NB4 (cell line): Measurements from ENCODE around the gene SCAF4.

Source experiments
- DNase-seq: peaks from one replicate; pipeline ENCODE4 v3.0.0; 2010; ENCODE audit warnings: low read depth
- H3K4me3 ChIP-seq: one replicate; pipeline ENCODE4 v1.5.1; 2011; ENCODE audit warnings: mild to moderate bottlenecking, low read depth, low read length, moderate library complexity
- MAX ChIP-seq: IDR thresholded peaks from 2 replicates; pipeline ENCODE4 v1.6.1; 2011; ENCODE audit warnings: low read depth, low read length
- MYC ChIP-seq: IDR thresholded peaks from 2 replicates; pipeline ENCODE4 v1.6.1; 2011; ENCODE audit warnings: low read depth, low read length
- POLR2A ChIP-seq: IDR thresholded peaks from 2 replicates; pipeline ENCODE4 v1.6.1; 2011; ENCODE audit warnings: mild to moderate bottlenecking; ENCODE audit not compliant: insufficient read length; ENCODE audit errors: extremely low read depth
- TF ChIP-seq, protein P1 (sequence below): IDR thresholded peaks from one replicate; pipeline ENCODE4 v1.5.1; 2012; ENCODE audit warnings: low read depth, low read length

The SCAF4 gene

GRCh38 chr21:31629972-31630711 is 101.8 kb downstream of the SCAF4 start:
- no peak overlapping the region for H3K4me3 ChIP-seq
- no peak for TF ChIP-seq MYC
- no peak for TF ChIP-seq MAX
- TF ChIP-seq, protein P1, sequence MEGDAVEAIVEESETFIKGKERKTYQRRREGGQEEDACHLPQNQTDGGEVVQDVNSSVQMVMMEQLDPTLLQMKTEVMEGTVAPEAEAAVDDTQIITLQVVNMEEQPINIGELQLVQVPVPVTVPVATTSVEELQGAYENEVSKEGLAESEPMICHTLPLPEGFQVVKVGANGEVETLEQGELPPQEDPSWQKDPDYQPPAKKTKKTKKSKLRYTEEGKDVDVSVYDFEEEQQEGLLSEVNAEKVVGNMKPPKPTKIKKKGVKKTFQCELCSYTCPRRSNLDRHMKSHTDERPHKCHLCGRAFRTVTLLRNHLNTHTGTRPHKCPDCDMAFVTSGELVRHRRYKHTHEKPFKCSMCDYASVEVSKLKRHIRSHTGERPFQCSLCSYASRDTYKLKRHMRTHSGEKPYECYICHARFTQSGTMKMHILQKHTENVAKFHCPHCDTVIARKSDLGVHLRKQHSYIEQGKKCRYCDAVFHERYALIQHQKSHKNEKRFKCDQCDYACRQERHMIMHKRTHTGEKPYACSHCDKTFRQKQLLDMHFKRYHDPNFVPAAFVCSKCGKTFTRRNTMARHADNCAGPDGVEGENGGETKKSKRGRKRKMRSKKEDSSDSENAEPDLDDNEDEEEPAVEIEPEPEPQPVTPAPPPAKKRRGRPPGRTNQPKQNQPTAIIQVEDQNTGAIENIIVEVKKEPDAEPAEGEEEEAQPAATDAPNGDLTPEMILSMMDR = no peak
- TF ChIP-seq POLR2A = no peak
- DNase-seq = no peak

- DNase-seq = no peak
- TF ChIP-seq POLR2A (no peak), MYC (no peak), MAX (no peak)
- TF ChIP-seq, protein P1 = no peak
- no peak overlapping the region for H3K4me3 ChIP-seq
These were observed 106.9 kb downstream of the SCAF4 start for GRCh38 chr21:31624961-31625491.

DNA sequence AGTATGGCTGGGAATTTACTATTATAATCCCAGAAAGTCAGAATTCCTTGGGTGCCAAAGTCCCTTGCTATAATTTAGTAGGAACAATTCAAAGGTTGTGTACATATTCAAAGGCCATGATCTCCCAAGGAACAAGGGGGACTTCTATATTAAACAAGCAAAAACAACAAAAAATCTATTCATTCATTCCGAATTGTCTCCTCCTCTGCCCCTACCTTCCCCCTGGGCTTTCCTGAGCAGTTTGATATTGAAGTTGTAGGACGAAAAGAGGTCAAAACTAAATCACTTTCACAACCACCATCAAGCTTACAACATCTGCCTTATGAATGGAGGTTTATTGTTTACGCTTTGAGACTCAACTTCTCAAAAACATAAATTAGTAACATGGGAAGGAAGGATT is 107.7 kb downstream of the SCAF4 start:
- no peak overlapping the region for H3K4me3 ChIP-seq
- TF ChIP-seq, protein P1 = no peak
- no peak for TF ChIP-seq MYC
- TF ChIP-seq MAX = no peak
- TF ChIP-seq POLR2A = no peak
- DNase-seq = no peak

- TF ChIP-seq, protein P1 = no peak
- TF ChIP-seq MAX = no peak
- no peak for TF ChIP-seq MYC
- TF ChIP-seq POLR2A = no peak
- no peak overlapping the region for H3K4me3 ChIP-seq
- peak; percentile 16 for DNase-seq
These were observed 108.3 kb downstream of the SCAF4 start for GRCh38 chr21:31623664-31624063.

GRCh38 chr21:31622397-31622796 is 109.5 kb downstream of the SCAF4 start:
- DNase-seq = no peak
- TF ChIP-seq POLR2A = no peak
- TF ChIP-seq MAX = no peak
- no peak for TF ChIP-seq MYC
- TF ChIP-seq, protein P1 = no peak
- no peak overlapping the region for H3K4me3 ChIP-seq
